IPS DF 19.7 (cell line): ENCODE measurements around the gene PCDHGA5.
"Not testable (repeated sequence)": the region's sequence is repeated elsewhere in the genome, so short reads cannot be mapped to it uniquely, and the experiment has no call there.

ENCODE experiments used
- DNase-seq: peaks from one replicate; pipeline ENCODE4 v3.0.0-alpha.2; 2013; ENCODE audit warnings: low read depth, low spot score

The PCDHGA5 gene

DNA sequence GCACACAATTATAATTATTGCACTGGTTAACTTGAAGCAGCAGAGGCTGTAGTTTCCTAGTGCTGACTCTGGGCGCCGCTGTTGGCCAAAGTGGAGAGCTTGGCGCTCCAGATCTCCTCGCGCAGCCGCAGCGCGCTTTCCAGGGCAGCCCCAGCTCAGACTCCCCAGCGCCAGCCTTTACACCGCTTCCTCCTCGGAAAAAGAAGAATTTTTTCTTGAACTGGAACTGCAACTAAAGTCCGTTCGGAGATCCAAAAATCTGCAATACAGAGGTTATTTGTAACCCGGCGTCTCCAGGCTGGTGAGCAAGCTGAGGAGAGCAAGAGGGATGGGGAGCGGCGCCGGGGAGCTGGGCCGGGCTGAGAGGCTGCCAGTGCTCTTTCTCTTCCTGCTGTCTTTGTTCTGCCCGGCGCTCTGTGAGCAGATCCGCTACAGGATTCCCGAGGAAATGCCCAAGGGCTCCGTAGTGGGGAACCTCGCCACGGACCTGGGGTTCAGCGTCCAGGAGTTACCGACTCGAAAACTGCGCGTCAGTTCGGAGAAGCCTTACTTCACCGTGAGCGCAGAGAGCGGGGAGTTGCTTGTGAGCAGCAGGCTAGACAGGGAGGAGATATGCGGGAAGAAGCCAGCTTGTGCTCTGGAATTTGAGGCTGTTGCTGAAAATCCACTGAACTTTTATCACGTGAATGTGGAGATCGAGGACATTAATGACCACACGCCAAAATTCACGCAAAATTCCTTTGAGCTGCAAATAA is 23.8 kb downstream of the PCDHGA5 start, which contains the start of gene PCDHGB4:
Gene PCDHGB4, plus strand, starts transcription at position 142 of the 755 bp plus-strand sequence. Its CDS starts 187 bp downstream, at position 329.
- DNase-seq: not testable (repeated sequence)

DNA sequence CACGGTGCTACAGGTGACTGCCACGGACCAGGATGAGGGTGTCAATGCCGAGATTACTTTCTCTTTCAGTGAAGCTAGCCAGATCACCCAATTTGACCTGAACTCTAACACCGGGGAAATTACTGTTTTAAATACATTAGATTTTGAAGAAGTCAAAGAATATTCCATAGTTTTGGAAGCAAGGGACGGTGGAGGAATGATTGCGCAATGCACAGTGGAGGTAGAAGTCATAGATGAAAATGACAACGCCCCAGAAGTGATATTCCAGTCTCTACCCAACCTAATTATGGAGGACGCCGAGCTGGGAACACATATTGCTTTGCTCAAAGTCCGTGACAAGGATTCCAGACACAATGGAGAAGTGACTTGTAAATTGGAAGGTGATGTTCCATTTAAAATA is 24.7 kb downstream of the PCDHGA5 start:
- DNase-seq: no peak

GRCh38 chr5:141389153-141390042 is 25.4 kb downstream of the PCDHGA5 start:
- no peak for DNase-seq

DNA sequence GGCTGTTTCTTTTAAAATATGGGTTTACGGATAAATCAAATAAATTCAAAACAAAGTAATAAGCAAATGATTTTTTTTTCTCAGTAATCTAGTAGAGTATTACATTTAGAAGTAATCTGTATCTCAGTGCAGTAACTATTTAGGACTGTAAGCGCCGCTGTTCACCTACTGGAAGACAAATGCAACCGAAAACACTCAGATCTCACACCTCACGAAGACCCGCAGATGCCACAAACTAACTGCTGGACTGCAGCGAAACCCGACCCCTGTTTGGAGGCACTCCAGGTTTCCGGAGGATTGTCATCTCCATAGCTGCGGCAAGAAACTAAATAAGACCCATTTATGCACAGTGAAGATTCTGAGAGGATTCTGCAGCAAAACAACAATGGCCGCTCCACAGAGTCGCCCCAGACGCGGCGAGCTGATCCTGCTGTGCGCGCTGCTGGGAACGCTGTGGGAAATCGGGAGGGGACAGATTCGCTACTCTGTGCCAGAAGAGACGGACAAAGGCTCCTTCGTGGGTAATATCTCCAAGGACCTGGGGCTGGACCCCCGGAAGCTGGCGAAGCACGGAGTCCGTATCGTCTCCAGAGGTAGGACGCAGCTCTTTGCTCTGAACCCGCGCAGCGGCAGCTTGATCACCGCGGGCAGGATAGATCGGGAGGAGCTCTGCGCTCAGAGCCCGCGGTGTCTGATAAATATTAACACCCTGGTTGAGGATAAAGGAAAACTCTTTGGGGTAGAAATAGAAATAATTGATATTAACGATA is 28.7 kb downstream of the PCDHGA5 start, which contains the start of gene PCDHGA8:
Gene PCDHGA8, plus strand, starts transcription at position 205 of the 770 bp plus-strand sequence. Its CDS starts 181 bp downstream, at position 386.
- DNase-seq: no peak

DNA sequence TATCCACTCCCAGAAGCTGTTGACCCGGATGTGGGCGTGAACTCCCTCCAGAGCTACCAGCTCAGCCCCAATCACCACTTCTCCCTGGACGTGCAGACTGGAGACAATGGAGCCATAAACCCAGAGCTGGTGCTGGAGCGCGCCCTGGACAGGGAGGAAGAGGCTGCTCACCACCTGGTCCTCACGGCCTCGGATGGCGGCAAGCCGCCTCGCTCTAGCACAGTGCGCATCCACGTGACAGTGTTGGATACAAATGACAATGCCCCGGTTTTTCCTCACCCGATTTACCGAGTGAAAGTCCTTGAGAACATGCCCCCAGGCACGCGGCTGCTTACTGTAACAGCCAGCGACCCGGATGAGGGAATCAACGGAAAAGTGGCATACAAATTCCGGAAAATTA is 29.3 kb downstream of the PCDHGA5 start:
- DNase-seq: no peak

- not testable (repeated sequence) for DNase-seq
Measured at GRCh38 chr5:141394401-141395187, 30.6 kb downstream of the PCDHGA5 start.

DNA sequence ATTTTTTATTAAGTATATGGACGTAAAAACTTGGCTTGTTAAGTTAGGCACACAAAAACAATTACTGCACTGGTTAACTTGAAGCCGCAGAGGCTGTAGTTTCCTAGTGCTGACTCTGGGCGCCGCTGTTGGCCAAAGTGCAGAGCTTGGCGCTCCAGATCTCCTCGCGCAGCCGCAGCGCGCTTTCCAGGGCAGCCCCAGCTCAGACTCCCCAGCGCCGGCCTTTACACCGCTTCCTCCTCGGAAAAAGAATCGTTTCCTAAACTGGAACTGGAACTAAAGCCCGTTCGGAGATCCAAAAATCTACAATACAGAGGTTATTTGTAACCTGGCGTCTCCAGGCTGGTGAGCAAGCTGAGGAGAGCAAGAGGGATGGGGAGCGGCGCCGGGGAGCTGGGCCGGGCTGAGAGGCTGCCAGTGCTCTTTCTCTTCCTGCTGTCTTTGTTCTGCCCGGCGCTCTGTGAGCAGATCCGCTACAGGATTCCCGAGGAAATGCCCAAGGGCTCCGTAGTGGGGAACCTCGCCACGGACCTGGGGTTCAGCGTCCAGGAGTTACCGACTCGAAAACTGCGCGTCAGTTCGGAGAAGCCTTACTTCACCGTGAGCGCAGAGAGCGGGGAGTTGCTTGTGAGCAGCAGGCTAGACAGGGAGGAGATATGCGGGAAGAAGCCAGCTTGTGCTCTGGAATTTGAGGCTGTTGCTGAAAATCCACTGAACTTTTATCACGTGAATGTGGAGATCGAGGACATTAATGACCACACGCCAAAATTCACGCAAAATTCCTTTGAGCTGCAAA is 34.0 kb downstream of the PCDHGA5 start, which contains the start of gene PCDHGB5:
Gene PCDHGB5, plus strand, starts transcription at position 192 of the 796 bp plus-strand sequence. Its CDS starts 181 bp downstream, at position 373.
- DNase-seq: not testable (repeated sequence)

GRCh38 chr5:141398608-141399007 is 34.6 kb downstream of the PCDHGA5 start:
- no peak for DNase-seq

- no peak for DNase-seq
Measured at GRCh38 chr5:141399555-141400258, 35.7 kb downstream of the PCDHGA5 start.

GRCh38 chr5:141402553-141403243 is 38.7 kb downstream of the PCDHGA5 start, which contains the start of gene PCDHGA9:
TSS of gene PCDHGA9 (plus strand) at chr5:141402778. CDS start at chr5:141402953, 175 bp downstream.
- no peak for DNase-seq

DNA sequence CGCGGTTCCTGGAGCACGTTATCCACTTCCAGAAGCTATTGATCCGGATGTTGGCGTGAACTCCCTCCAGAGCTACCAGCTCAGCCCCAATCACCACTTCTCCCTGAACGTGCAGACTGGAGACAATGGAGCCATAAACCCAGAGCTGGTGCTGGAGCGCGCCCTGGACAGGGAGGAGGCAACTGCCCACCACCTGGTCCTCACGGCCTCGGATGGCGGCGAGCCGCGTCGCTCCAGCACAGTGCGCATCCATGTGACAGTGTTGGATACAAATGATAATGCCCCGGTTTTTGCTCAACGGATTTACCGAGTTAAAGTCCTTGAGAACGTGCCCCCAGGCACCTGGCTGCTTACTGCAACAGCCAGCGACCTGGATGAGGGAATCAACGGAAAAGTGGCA is 39.4 kb downstream of the PCDHGA5 start:
- DNase-seq: no peak

DNA sequence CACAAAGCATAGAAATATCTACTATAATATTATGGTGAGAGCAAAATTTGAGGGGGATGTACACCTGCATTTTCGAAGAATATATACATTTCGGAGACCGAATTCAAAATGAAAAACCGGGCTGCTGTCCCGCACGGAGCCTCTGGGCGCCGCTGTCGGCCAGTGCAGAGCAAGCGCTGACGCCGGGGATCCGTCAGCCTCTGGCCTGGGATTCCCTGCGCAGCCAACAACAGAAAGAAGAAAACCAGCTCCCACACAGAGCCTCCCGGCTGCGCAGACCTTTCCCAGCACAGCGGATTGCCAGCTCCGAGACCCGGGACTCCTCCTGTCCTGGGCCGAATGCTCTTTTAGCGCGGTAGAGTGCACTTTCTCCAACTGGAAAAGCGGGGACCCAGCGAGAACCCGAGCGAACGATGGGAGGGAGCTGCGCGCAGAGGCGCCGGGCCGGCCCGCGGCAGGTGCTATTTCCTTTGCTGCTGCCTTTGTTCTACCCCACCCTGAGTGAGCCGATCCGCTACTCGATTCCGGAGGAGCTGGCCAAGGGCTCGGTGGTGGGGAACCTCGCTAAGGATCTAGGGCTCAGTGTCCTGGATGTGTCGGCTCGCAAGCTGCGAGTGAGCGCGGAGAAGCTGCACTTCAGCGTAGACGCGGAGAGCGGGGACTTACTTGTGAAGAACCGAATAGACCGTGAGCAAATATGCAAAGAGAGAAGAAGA is 44.0 kb downstream of the PCDHGA5 start, which contains the start of gene PCDHGB6:
Gene PCDHGB6, plus strand, starts transcription at position 232 of the 716 bp plus-strand sequence. Its CDS starts 182 bp downstream, at position 414.
- DNase-seq: not testable (repeated sequence)

DNA sequence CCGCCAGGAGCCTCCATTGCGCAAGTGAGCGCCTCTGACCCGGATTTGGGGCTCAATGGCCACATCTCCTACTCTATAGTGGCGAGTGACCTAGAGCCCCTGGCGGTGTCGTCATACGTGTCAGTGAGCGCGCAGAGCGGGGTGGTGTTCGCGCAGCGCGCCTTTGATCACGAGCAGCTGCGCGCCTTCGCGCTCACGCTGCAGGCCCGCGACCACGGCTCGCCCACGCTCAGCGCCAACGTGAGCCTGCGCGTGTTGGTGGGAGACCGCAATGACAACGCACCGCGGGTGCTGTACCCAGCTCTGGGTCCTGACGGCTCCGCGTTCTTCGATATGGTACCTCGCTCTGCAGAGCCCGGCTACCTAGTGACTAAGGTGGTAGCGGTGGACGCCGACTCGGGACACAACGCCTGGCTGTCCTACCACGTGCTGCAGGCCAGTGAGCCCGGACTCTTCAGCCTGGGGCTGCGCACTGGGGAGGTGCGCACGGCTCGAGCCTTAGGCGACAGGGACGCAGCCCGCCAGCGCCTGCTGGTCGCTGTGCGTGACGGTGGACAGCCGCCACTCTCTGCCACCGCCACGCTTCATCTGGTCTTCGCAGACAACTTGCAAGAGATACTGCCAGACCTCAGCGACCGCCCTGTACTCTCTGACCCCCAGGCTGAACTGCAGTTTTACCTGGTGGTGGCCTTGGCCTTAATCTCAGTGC is 45.8 kb downstream of the PCDHGA5 start:
- DNase-seq: no peak

GRCh38 chr5:141411575-141411974 is 47.6 kb downstream of the PCDHGA5 start:
- no peak for DNase-seq

GRCh38 chr5:141412854-141413539 is 49.0 kb downstream of the PCDHGA5 start, which contains the start of gene PCDHGA10:
TSS of gene PCDHGA10 (plus strand) at chr5:141412987. CDS start at chr5:141413176, 189 bp downstream.
- DNase-seq: no peak

DNA sequence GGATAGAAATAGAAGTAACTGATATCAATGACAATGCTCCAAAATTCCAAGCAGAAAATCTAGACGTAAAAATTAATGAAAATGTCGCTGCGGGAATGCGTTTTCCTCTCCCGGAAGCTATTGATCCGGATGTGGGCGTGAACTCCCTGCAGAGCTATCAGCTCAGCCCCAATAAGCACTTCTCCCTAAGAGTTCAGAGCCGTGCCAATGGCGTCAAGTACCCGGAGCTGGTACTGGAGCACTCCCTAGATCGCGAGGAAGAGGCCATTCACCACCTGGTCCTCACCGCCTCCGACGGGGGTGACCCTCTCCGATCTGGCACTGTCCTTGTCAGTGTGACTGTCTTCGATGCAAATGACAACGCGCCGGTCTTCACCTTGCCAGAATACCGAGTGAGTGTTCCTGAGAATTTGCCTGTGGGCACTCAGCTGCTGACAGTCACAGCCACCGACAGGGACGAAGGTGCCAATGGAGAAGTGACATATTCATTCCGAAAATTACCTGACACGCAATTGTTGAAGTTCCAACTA is 49.6 kb downstream of the PCDHGA5 start:
- DNase-seq: no peak
